Measurements from ENCODE around the gene FOXP3. TPM values are rescaled to one million over a fixed set of nuclear protein-coding genes. Genes with fewer than 3 reads are reported as not detected.

The FOXP3 gene
- total RNA-seq, 1 donor from 2014 or later, result not detected

GRCh38 chrX:49202022-49202421, 62.5 kb downstream of the FOXP3 start:
- ATAC-seq, result no peak
- intact Hi-C loops (cut with micrococcal nuclease), result no loop called here
- no peak for DNase-seq

Other genes starting within 250 kb of the FOXP3 start
- 18.5 TPM for gene TFE3, start 221.4 kb downstream of the FOXP3 start, total RNA-seq
- gene CCDC120, start 205.7 kb downstream of the FOXP3 start, total RNA-seq, result 1.7 TPM
- 6.3 TPM for gene PRAF2, start 190.7 kb downstream of the FOXP3 start, total RNA-seq
- gene WDR45, start 184.8 kb downstream of the FOXP3 start, total RNA-seq, result 65.4 TPM
- 18.9 TPM for gene GPKOW, start 141.0 kb downstream of the FOXP3 start, total RNA-seq
- 3.8 TPM for gene MAGIX, start 102.0 kb downstream of the FOXP3 start, total RNA-seq
- gene PLP2, start 92.8 kb downstream of the FOXP3 start, total RNA-seq, result 62.3 TPM
- 12.7 TPM for gene PRICKLE3, start 78.3 kb downstream of the FOXP3 start, total RNA-seq
- 1.5 TPM for gene SYP, start 64.5 kb downstream of the FOXP3 start, total RNA-seq
- 0.47 TPM for gene CACNA1F, start 31.4 kb downstream of the FOXP3 start, total RNA-seq
- gene CCDC22, start 29.2 kb downstream of the FOXP3 start, total RNA-seq, result 12.3 TPM
- 22.1 TPM for gene PPP1R3F, start 5.1 kb upstream of the FOXP3 start, total RNA-seq
- gene GAGE10, start 38.9 kb upstream of the FOXP3 start, total RNA-seq, result not detected
- gene GAGE12J, start 57.3 kb upstream of the FOXP3 start, total RNA-seq, result not detected
- gene GAGE13, start 66.9 kb upstream of the FOXP3 start, total RNA-seq, result not detected

Data from left ventricle myocardium superior (tissue), 1 donor.